ENCODE results near the gene MARK4.

Gene MARK4

DNA sequence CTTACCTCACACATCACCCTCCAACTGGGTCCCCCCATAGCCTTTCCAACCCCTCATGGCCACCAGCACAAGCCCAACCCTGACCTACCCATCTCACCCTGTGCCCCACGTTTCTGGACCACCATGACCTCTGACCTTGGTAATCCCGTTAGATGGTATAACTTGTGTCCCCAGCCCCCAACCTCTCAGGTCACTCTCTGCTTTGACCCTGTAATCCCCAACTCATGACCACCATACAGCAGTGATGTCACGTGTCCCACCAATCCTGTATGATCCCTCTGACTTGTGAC, 98.0 kb downstream of the MARK4 start:
- H3K4me1 Mint-ChIP-seq: no peaks in the 10 kb centered on the region
- H3K4me3 Mint-ChIP-seq: no peak overlapping the region
- peaks cover 7% of the 10 kb centered on the region for H3K27me3 Mint-ChIP-seq
- H3K36me3 Mint-ChIP-seq: no peaks in the 10 kb centered on the region
- H3K27ac Mint-ChIP-seq: no peak overlapping the region
- no peaks in the 10 kb centered on the region for H3K9me3 Mint-ChIP-seq

DNA sequence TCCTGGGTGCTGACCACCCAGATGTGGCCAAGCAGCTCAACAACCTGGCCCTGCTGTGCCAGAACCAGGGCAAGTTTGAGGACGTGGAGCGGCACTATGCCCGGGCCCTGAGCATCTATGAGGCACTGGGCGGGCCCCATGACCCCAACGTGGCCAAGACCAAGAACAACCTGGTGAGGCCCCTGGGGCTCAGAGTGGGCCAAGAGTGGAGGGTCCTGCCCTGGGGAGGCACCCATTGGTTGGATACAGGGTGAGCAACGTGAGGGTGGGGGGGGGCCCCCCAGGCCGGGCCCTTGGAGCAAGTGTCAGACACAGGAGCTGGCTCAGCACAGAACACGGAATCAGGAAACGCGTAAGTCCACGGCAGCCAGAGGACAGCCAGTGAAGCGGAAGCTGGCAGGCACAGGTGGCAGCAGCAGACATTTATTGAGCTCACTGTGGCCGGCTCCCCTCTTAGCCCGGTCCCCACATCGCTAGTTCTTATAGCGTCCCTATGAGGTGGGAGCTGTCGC, 98.4 kb downstream of the MARK4 start:
- no peaks in the 10 kb centered on the region for H3K36me3 Mint-ChIP-seq
- no peaks in the 10 kb centered on the region for H3K4me1 Mint-ChIP-seq
- peaks cover 5% of the 10 kb centered on the region for H3K27me3 Mint-ChIP-seq
- no peak overlapping the region for H3K27ac Mint-ChIP-seq
- no peaks in the 10 kb centered on the region for H3K9me3 Mint-ChIP-seq
- H3K4me3 Mint-ChIP-seq: no peak overlapping the region

DNA sequence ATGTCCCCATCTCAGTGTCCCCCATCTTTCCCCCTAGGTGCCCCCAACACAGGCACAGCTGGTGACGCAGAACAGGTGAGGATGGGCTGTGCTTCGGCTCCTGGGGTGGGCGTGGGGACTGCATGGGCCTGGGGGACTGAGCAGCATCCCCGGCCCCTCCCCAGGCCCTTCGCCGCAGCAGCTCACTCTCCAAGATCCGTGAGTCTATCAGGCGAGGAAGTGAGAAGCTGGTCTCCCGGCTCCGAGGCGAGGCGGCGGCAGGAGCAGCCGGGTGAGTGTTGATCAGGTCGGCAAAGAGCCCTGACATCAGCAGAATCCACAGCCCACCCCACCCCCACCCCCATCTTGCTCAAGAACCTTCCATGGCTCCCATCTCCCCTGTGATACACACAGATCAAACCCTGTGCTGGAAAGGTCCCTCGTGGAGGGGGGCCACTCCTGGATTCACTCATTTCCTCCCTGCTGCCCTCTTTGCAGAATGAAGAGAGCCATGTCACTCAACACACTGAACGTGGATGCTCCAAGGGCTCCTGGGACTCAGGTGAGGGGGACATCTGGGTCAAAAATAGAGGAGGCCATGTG, 99.5 kb downstream of the MARK4 start:
- peaks cover 1% of the 10 kb centered on the region for H3K36me3 Mint-ChIP-seq
- H3K9me3 Mint-ChIP-seq: no peaks in the 10 kb centered on the region
- peaks cover 3% of the 10 kb centered on the region for H3K27me3 Mint-ChIP-seq
- no peaks in the 10 kb centered on the region for H3K4me1 Mint-ChIP-seq
- H3K4me3 Mint-ChIP-seq: no peak overlapping the region
- H3K27ac Mint-ChIP-seq: no peak overlapping the region

DNA sequence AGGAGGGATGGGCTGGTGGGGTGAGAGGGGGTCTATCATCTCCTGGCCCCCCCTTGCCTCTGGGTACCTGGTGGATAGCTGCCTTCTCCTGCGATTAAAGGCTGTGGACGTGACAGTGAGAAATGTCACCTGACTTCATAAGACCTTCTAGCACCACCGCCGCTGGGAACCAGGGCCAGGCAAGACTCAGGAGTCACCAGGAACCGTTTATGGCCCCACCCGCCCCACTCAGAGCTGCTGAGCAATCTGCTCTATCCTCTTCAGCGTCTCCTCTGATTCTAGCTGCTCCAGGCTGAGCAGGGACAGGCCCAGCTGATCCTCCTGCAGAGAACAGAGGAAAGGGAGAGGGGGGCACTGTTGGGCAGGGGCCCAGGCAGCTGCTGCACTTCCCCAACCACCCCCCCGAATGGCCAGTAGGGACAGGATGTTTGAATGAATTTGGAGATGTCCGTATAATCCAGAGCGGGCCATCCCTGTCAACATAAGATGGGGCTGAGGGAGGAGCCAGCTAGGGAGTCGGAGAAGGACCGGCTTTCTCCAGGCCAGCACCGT, 100.4 kb downstream of the MARK4 start:
- Mint-ChIP-seq H3K36me3 (peaks cover 2% of the 10 kb centered on the region), H3K4me1 (no peaks in the 10 kb centered on the region), H3K27ac (no peak overlapping the region), H3K4me3 (no peak overlapping the region), H3K9me3 (no peaks in the 10 kb centered on the region), H3K27me3 (no peaks in the 10 kb centered on the region)

DNA sequence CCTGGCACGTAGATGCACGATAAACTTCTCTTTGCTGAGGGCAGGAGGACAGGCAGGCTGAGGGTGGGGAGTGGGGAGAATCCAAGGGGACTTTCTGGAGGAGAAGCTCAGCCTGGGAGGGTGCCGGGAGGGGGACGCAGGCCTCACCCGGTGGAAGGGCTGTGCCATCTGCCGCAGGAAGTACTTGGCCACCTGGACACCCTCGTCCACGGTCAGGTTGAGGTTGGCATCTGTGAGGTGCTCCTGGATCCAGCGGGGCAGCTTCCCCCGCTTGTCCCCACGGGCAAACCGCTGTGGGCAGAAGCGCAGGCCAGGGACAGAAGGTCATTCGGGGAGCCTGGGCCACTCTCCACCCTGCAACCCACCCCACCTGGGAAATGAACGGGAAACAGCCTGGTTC, 101.0 kb downstream of the MARK4 start:
- Mint-ChIP-seq H3K4me1 (no peaks in the 10 kb centered on the region), H3K4me3 (no peak overlapping the region), H3K27ac (no peak overlapping the region), H3K27me3 (no peaks in the 10 kb centered on the region), H3K9me3 (no peaks in the 10 kb centered on the region), H3K36me3 (peaks cover 2% of the 10 kb centered on the region)

DNA sequence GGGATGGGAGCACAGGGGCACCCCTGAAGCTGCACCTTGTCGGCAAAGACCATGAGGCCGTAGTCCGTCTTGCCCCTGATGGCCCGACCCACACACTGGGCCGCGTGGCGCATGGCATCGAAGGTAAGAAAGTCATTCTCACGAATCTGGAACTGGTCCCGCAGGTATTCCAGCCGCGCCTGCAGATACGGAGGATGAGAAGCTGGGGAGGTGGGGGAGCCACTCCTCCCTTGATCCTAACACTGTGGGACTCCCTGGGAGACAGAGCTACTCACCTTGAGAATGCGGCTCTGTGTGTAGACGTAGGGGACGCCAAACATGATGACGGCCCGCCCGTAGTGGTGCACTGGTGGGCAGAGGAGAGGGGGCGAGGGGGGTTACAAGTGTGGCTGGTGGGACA, 101.4 kb downstream of the MARK4 start:
- Mint-ChIP-seq H3K4me1 (no peaks in the 10 kb centered on the region), H3K9me3 (no peaks in the 10 kb centered on the region), H3K27me3 (no peaks in the 10 kb centered on the region), H3K36me3 (peaks cover 2% of the 10 kb centered on the region), H3K27ac (no peak overlapping the region), H3K4me3 (no peak overlapping the region)

DNA sequence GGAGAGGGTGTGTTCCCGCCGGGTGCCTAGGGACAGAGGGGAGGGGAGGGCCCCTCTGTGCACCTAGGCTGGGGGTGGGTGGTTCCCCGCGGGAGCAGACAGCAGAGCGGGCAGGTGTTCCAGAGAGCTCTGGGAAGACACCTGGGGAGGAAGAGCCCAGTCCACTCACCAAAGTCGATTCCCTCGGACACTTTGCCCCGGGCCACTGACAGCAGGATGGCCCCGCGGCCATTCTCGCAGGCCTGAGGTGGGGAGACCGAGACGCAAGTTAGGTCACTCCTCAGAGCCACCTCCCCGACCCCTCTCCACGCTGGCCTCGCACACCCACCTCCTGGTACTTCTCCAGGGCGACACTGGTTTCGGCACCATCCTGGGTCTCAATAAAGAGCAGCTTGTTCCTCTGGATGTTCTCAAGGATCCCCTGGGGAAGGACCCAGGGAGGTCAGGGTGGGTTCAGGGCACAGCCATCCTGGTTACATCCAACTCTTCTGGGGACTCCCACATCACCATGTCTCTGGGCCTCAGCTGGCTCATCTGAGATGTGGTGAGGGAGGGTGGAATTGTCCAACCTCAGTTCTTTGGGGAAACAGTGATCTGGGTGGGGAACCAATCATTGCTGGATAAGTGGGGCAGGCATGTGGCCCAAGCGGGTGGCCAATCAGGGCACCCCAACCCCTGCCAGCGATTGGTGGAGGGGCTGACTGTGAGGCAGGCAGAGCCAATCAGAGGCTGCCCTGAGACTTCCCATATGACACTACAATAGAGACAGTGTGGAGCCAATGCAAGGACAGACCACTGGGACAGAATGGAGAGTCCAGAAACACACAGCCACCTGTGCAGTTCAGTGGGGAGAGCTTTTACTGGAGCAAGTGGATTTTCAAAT, 102.1 kb downstream of the MARK4 start:
- Mint-ChIP-seq H3K9me3 (no peaks in the 10 kb centered on the region), H3K27ac (no peak overlapping the region), H3K27me3 (no peaks in the 10 kb centered on the region), H3K36me3 (peaks cover 3% of the 10 kb centered on the region), H3K4me3 (no peak overlapping the region), H3K4me1 (no peaks in the 10 kb centered on the region)

DNA sequence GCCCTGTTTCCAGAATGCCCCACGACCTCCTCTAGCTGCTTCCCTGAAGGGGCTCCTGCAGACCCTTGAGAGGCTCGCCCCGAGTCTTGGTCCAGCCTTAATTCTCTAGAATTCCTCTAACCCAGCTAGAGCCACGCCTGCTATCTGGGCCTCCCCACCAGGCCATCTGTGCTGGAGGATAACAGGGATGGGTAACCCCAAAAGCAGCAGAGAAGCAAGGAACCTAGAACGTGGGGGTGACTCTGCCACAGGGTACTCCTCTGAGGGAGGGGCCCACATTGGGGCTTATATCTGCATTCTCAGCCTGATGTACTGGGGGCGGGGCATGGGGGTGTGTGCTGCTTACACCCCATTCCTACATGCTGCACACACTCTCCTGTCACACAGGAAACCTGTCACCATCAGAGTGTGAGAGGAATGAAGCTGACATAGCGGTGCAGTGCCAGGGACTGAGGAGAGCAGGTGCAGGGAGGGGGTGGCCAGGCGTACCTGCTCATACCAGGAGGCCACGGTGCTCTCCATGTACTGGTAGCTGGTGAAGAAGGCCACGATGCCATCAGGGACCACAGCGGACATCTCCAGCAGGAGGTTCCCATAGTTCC, 103.3 kb downstream of the MARK4 start:
- Mint-ChIP-seq H3K36me3 (peaks cover 3% of the 10 kb centered on the region), H3K4me1 (no peaks in the 10 kb centered on the region)

More for the DNA sequence above, 103.3 kb downstream of the MARK4 start:
- Mint-ChIP-seq H3K27me3 (no peaks in the 10 kb centered on the region), H3K9me3 (no peaks in the 10 kb centered on the region), H3K4me3 (no peak overlapping the region), H3K27ac (no peak overlapping the region)
